GM10266 (cell line): ENCODE measurements around the gene RPS21.
A peak's percentile ranks its signal among the peaks of the same experiment; 100 is the strongest.

ENCODE experiments used
- DNase-seq: peaks from one replicate; pipeline ENCODE4 v3.0.0; 2012; ENCODE audit errors: extremely low spot score
- CTCF ChIP-seq: IDR thresholded peaks from 2 replicates; pipeline ENCODE4 v1.5.1; 2012; ENCODE audit warnings: mild to moderate bottlenecking, low read depth; ENCODE audit not compliant: control insufficient read depth, insufficient read depth; ENCODE audit errors: missing control alignments

The RPS21 gene

GRCh38 chr20:62362991-62363919 lies 23.6 kb upstream of the RPS21 start:
- no peak for DNase-seq
- TF ChIP-seq CTCF = peak; percentile 16

DNA sequence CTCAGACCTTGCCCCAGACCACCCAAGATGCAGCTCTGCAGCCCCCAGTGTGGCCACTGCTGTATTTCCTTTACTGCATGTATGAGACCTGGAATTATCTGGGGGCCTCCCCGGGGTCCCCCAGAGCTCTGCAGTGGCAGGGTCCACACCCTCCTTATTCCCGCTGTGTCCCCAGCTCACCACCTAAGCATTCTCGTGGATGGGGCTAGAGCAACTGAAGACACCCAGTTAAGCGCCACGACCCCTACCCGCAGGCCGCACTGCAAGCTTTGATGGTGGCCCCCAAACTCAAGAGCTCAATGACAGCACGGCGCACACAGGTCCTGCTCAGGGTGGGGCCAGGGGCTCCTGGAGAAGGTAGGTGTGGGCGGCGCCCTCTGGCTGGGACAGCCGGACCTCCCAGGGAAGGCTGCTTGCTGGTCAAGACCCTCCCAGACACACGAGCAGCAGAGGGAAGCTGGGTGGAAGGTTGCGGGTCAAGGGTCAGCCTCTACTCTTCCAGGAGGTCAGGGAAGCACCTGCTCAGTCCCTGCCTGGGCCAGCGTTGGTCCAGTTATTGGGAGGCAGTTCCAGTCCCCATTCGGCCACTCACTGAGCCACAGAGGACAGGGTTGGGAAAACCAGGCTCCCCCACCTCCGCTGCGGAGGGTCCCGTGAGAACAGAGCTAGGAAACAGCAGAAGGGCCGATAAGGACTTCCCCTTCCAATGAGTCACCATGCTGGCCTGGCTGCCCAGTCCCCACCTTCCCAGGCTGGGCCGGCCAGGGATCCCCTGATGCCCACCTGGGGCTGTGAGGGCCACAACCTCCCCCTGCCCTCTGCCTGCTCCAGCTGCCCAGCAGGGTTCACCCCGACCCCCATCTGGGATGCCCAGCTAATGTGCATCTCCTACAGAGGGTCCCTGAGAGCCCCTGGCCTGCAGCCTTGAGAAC lies 22.7 kb upstream of the RPS21 start:
- DNase-seq = no peak
- no peak for TF ChIP-seq CTCF

- no peak for DNase-seq
- TF ChIP-seq CTCF = no peak
These were observed 21.8 kb upstream of the RPS21 start for GRCh38 chr20:62364911-62365736.

- no peak for TF ChIP-seq CTCF
- no peak for DNase-seq
These were observed 21.0 kb upstream of the RPS21 start for GRCh38 chr20:62365814-62366369.

- DNase-seq = peak; percentile 56
- TF ChIP-seq CTCF = no peak
These were observed 20.4 kb upstream of the RPS21 start for GRCh38 chr20:62366370-62367135.

- peak; percentile 85 for DNase-seq
These were observed 19.7 kb upstream of the RPS21 start, which contains the start of gene LAMA5 for GRCh38 chr20:62367136-62367632. TSS of gene LAMA5 (minus strand) at chr20:62367312. CDS start at chr20:62367245, 67 bp downstream.

More at GRCh38 chr20:62367136-62367632, 19.7 kb upstream of the RPS21 start, which contains the start of gene LAMA5:
- no peak for TF ChIP-seq CTCF
